Measurements from ENCODE around the gene NR2F1-AS1.

Gene NR2F1-AS1

GRCh38 chr5:93436083-93436482, 144.9 kb downstream of the NR2F1-AS1 start:
- no peak overlapping the region for H2BK15ac ChIP-seq (ENCODE audit: low read length)
- no peak overlapping the region for H2BK5ac ChIP-seq (ENCODE audit: low read length)
- no peak overlapping the region for H3K4ac ChIP-seq (ENCODE audit: low read length)
- H3K4me2 ChIP-seq (ENCODE audit: insufficient read depth, low read length, poor library complexity, severe bottlenecking): no peak overlapping the region
- no peaks in the 10 kb centered on the region for H3K27me3 ChIP-seq (ENCODE audit: control insufficient read depth in 3 of 3, insufficient read depth in 3 of 3, low read depth in 1 of 3, low read length in 3 of 3)
- peaks cover under 1 to 13% of the 10 kb centered on the region in 2 donors for H3K9me3 ChIP-seq (replicated peaks in 1 of 2; ENCODE audit: control insufficient read depth in 2 of 2, insufficient read depth in 1 of 2, low read depth in 1 of 2, low read length in 2 of 2)
- no peak overlapping the region for H3K4me3 ChIP-seq (ENCODE audit: low read length in 2 of 2)
- DNase-seq (ENCODE audit: low spot score): no peak
- H3K9ac ChIP-seq (ENCODE audit: low read depth, low read length, poor library complexity): no peak overlapping the region
- H3K14ac ChIP-seq (ENCODE audit: low read length): no peak overlapping the region
- no peak overlapping the region for H2BK12ac ChIP-seq (ENCODE audit: low read length)
- H3K18ac ChIP-seq (ENCODE audit: low read length): no peak overlapping the region
- H3K36me3 ChIP-seq (replicated peaks in 1 of 2; ENCODE audit: control insufficient read depth in 2 of 2, insufficient read depth in 2 of 2, low read length in 2 of 2): peaks cover 0 to 10% of the 10 kb centered on the region in 2 donors
- H3K79me1 ChIP-seq (ENCODE audit: low read depth, low read length): no peaks in the 10 kb centered on the region
- no peak overlapping the region for H4K91ac ChIP-seq (ENCODE audit: low read depth, low read length, poor library complexity)
- H2AFZ ChIP-seq (ENCODE audit: low read length): no peak overlapping the region
- H3K27ac ChIP-seq (replicated peaks; ENCODE audit: low read length): no peak overlapping the region
- peaks cover 0 to 3% of the 10 kb centered on the region in 2 donors for H3K4me1 ChIP-seq (ENCODE audit: control insufficient read depth in 2 of 2, insufficient read depth in 1 of 2, low read depth in 1 of 2, low read length in 2 of 2)
- no peak overlapping the region for H2AK5ac ChIP-seq (ENCODE audit: low read depth, low read length)
- H4K8ac ChIP-seq (ENCODE audit: low read depth, low read length): no peak overlapping the region
- H3K23ac ChIP-seq (ENCODE audit: low read depth, low read length, poor library complexity): no peak overlapping the region
- H2BK120ac ChIP-seq (ENCODE audit: low read depth, low read length): no peak overlapping the region

GRCh38 chr5:93433422-93433821, 147.6 kb downstream of the NR2F1-AS1 start:
- Histone ChIP-seq H2BK12ac (ENCODE audit: low read length) (no peak overlapping the region), H3K4me1 (ENCODE audit: control insufficient read depth in 2 of 2, insufficient read depth in 1 of 2, low read depth in 1 of 2, low read length in 2 of 2) (peaks cover 3 to 26% of the 10 kb centered on the region in 2 donors), H3K27ac (replicated peaks; ENCODE audit: low read length) (no peak overlapping the region), H3K9me3 (replicated peaks in 1 of 2; ENCODE audit: control insufficient read depth in 2 of 2, insufficient read depth in 1 of 2, low read depth in 1 of 2, low read length in 2 of 2) (peaks cover 0 to 4% of the 10 kb centered on the region in 2 donors), H3K27me3 (ENCODE audit: control insufficient read depth in 3 of 3, insufficient read depth in 3 of 3, low read depth in 1 of 3, low read length in 3 of 3) (no peaks in the 10 kb centered on the region), H3K36me3 (replicated peaks in 1 of 2; ENCODE audit: control insufficient read depth in 2 of 2, insufficient read depth in 2 of 2, low read length in 2 of 2) (peaks cover 0 to 6% of the 10 kb centered on the region in 2 donors), H3K14ac (ENCODE audit: low read length) (no peak overlapping the region), H2BK5ac (ENCODE audit: low read length) (no peak overlapping the region), H3K79me1 (ENCODE audit: low read depth, low read length) (no peaks in the 10 kb centered on the region), H2BK15ac (ENCODE audit: low read length) (no peak overlapping the region), H4K8ac (ENCODE audit: low read depth, low read length) (no peak overlapping the region), H2AFZ (ENCODE audit: low read length) (no peak overlapping the region), H3K18ac (ENCODE audit: low read length) (no peak overlapping the region), H3K23ac (ENCODE audit: low read depth, low read length, poor library complexity) (no peak overlapping the region), H3K4me3 (ENCODE audit: low read length in 2 of 2) (no peak overlapping the region), H4K91ac (ENCODE audit: low read depth, low read length, poor library complexity) (no peak overlapping the region), H2BK120ac (ENCODE audit: low read depth, low read length) (no peak overlapping the region), H3K9ac (ENCODE audit: low read depth, low read length, poor library complexity) (no peak overlapping the region), H3K4me2 (ENCODE audit: insufficient read depth, low read length, poor library complexity, severe bottlenecking) (no peak overlapping the region), H2AK5ac (ENCODE audit: low read depth, low read length) (no peak overlapping the region), H3K4ac (ENCODE audit: low read length) (no peak overlapping the region)
- no peak for DNase-seq (ENCODE audit: low spot score)
- WGBS, 2 donors (ENCODE audit: extremely low coverage in 2 of 2, insufficient read length in 2 of 2, insufficient replicate concordance in 1 of 2): no CpG with 5 or more reads among the region's 1 CpG

- H4K91ac ChIP-seq (ENCODE audit: low read depth, low read length, poor library complexity): no peak overlapping the region
- no peak overlapping the region for H3K27ac ChIP-seq (replicated peaks; ENCODE audit: low read length)
- H2BK15ac ChIP-seq (ENCODE audit: low read length): no peak overlapping the region
- no peaks in the 10 kb centered on the region for H3K79me1 ChIP-seq (ENCODE audit: low read depth, low read length)
- H3K36me3 ChIP-seq (replicated peaks in 1 of 2; ENCODE audit: control insufficient read depth in 2 of 2, insufficient read depth in 2 of 2, low read length in 2 of 2): no peaks in the 10 kb centered on the region
- no peak overlapping the region for H3K14ac ChIP-seq (ENCODE audit: low read length)
- H3K4ac ChIP-seq (ENCODE audit: low read length): no peak overlapping the region
- no peak for DNase-seq (ENCODE audit: low spot score)
- H2AK5ac ChIP-seq (ENCODE audit: low read depth, low read length): no peak overlapping the region
- H2BK120ac ChIP-seq (ENCODE audit: low read depth, low read length): no peak overlapping the region
- no peak overlapping the region for H3K23ac ChIP-seq (ENCODE audit: low read depth, low read length, poor library complexity)
- H3K18ac ChIP-seq (ENCODE audit: low read length): no peak overlapping the region
- no CpG with 5 or more reads among the region's 1 CpG for WGBS, 2 donors (ENCODE audit: extremely low coverage in 2 of 2, insufficient read length in 2 of 2, insufficient replicate concordance in 1 of 2)
- no peak overlapping the region for H3K4me3 ChIP-seq (ENCODE audit: low read length in 2 of 2)
- no peak overlapping the region for H3K9ac ChIP-seq (ENCODE audit: low read depth, low read length, poor library complexity)
- no peak overlapping the region for H3K4me2 ChIP-seq (ENCODE audit: insufficient read depth, low read length, poor library complexity, severe bottlenecking)
- no peaks in the 10 kb centered on the region for H3K27me3 ChIP-seq (ENCODE audit: control insufficient read depth in 3 of 3, insufficient read depth in 3 of 3, low read depth in 1 of 3, low read length in 3 of 3)
- H3K4me1 ChIP-seq (ENCODE audit: control insufficient read depth in 2 of 2, insufficient read depth in 1 of 2, low read depth in 1 of 2, low read length in 2 of 2): peaks cover 3 to 33% of the 10 kb centered on the region in 2 donors
- no peak overlapping the region for H2BK5ac ChIP-seq (ENCODE audit: low read length)
- H3K9me3 ChIP-seq (replicated peaks in 1 of 2; ENCODE audit: control insufficient read depth in 2 of 2, insufficient read depth in 1 of 2, low read depth in 1 of 2, low read length in 2 of 2): peaks cover 0 to 4% of the 10 kb centered on the region in 2 donors
- no peak overlapping the region for H2AFZ ChIP-seq (ENCODE audit: low read length)
- H2BK12ac ChIP-seq (ENCODE audit: low read length): no peak overlapping the region
- no peak overlapping the region for H4K8ac ChIP-seq (ENCODE audit: low read depth, low read length)
Measured at GRCh38 chr5:93431250-93431649, 149.8 kb downstream of the NR2F1-AS1 start.

- Histone ChIP-seq H3K4ac (ENCODE audit: low read length) (no peak overlapping the region), H3K4me2 (ENCODE audit: insufficient read depth, low read length, poor library complexity, severe bottlenecking) (no peak overlapping the region), H2BK5ac (ENCODE audit: low read length) (no peak overlapping the region), H4K91ac (ENCODE audit: low read depth, low read length, poor library complexity) (no peak overlapping the region), H3K14ac (ENCODE audit: low read length) (no peak overlapping the region), H3K23ac (ENCODE audit: low read depth, low read length, poor library complexity) (no peak overlapping the region), H2AK5ac (ENCODE audit: low read depth, low read length) (no peak overlapping the region), H4K8ac (ENCODE audit: low read depth, low read length) (no peak overlapping the region), H3K79me1 (ENCODE audit: low read depth, low read length) (no peaks in the 10 kb centered on the region), H3K9ac (ENCODE audit: low read depth, low read length, poor library complexity) (no peak overlapping the region), H3K27me3 (ENCODE audit: control insufficient read depth in 3 of 3, insufficient read depth in 3 of 3, low read depth in 1 of 3, low read length in 3 of 3) (no peaks in the 10 kb centered on the region), H3K9me3 (replicated peaks in 1 of 2; ENCODE audit: control insufficient read depth in 2 of 2, insufficient read depth in 1 of 2, low read depth in 1 of 2, low read length in 2 of 2) (peaks cover 0 to 4% of the 10 kb centered on the region in 2 donors), H3K36me3 (replicated peaks in 1 of 2; ENCODE audit: control insufficient read depth in 2 of 2, insufficient read depth in 2 of 2, low read length in 2 of 2) (no peaks in the 10 kb centered on the region), H3K4me3 (ENCODE audit: low read length in 2 of 2) (no peak overlapping the region), H2BK12ac (ENCODE audit: low read length) (no peak overlapping the region), H2AFZ (ENCODE audit: low read length) (no peak overlapping the region), H2BK15ac (ENCODE audit: low read length) (no peak overlapping the region), H3K18ac (ENCODE audit: low read length) (no peak overlapping the region), H3K27ac (replicated peaks; ENCODE audit: low read length) (no peak overlapping the region), H2BK120ac (ENCODE audit: low read depth, low read length) (no peak overlapping the region), H3K4me1 (ENCODE audit: control insufficient read depth in 2 of 2, insufficient read depth in 1 of 2, low read depth in 1 of 2, low read length in 2 of 2) (peaks cover 3 to 33% of the 10 kb centered on the region in 2 donors)
- no CpG with 5 or more reads among the region's 2 CpGs for WGBS, 2 donors (ENCODE audit: extremely low coverage in 2 of 2, insufficient read length in 2 of 2, insufficient replicate concordance in 1 of 2)
- DNase-seq (ENCODE audit: low spot score): no peak
Measured at GRCh38 chr5:93430673-93431199, 150.3 kb downstream of the NR2F1-AS1 start.
